Calu3 (cell line): ENCODE results near the gene RSPRY1. TPM values are rescaled to one million over a fixed set of nuclear protein-coding genes. Genes with fewer than 3 reads are reported as not detected.

Source experiments
- BruUV-seq: library from RNA; stranded (reverse); fragments of 400-500 nt; replicated peaks from 2 replicates; lab custom pipeline; 2021; lab: Mats Ljungman, UMichigan
- CTCF ChIA-PET: fragments of 300-600 bp; sonication (Branson Sonifier 250); formaldehyde crosslinking; loops from one replicate; lab custom pipeline; 2022; ENCODE audit warnings: antibody characterized with exemption; lab: Charles Lee
- DNase-seq: peaks from one replicate; pipeline ENCODE4 v3.0.0; 2022
- H3K27ac Mint-ChIP-seq: one replicate; pipeline ENCODE4 v1.8.0; 2022; ENCODE audit warnings: mixed read lengths; ENCODE audit not compliant: unreplicated experiment
- H3K27me3 Mint-ChIP-seq: one replicate; pipeline ENCODE4 v1.8.0; 2022; ENCODE audit warnings: mixed read lengths; ENCODE audit not compliant: unreplicated experiment
- H3K36me3 Mint-ChIP-seq: one replicate; pipeline ENCODE4 v1.8.0; 2022; ENCODE audit warnings: mild to moderate bottlenecking, moderate library complexity, mixed read lengths; ENCODE audit not compliant: insufficient read depth, unreplicated experiment
- H3K4me1 Mint-ChIP-seq: one replicate; pipeline ENCODE4 v1.8.0; 2022; ENCODE audit warnings: mild to moderate bottlenecking, low read depth, mixed read lengths; ENCODE audit not compliant: unreplicated experiment
- H3K4me3 Mint-ChIP-seq: one replicate; pipeline ENCODE4 v1.8.0; 2022; ENCODE audit warnings: mild to moderate bottlenecking, low read depth, moderate library complexity, mixed read lengths; ENCODE audit not compliant: unreplicated experiment
- H3K9me3 Mint-ChIP-seq: one replicate; pipeline ENCODE4 v1.8.0; 2022; ENCODE audit warnings: low read depth, mixed read lengths; ENCODE audit not compliant: unreplicated experiment
- CTCF ChIP-seq: fragments of 200-600 bp; IDR thresholded peaks from one replicate; pipeline ENCODE4 v1.8.0; 2022; ENCODE audit warnings: antibody characterized with exemption; ENCODE audit not compliant: unreplicated experiment
- intact Hi-C: fragments of 100-400 bp; cut with micrococcal nuclease; formaldehyde crosslinking; loops from one replicate; pipeline ENCODE4 v1.10.0; 2022; ENCODE audit not compliant: unreplicated experiment
- total RNA-seq: library from RNA; stranded (reverse); gene quantifications from 2 replicates; pipeline ENCODE4 v1.2.3, GENCODE V29; 2022

RSPRY1 gene
- total RNA-seq, 1 experiment from 2014 or later: 43.6 TPM

GRCh38 chr16:57147381-57148221 is 38.5 kb upstream of the RSPRY1 start:
- DNase-seq: no peak
- Mint-ChIP-seq H3K4me1 (no peaks in the 10 kb centered on the region), H3K27me3 (no peaks in the 10 kb centered on the region), H3K27ac (no peak overlapping the region), H3K36me3 (peaks cover 6% of the 10 kb centered on the region), H3K4me3 (no peak overlapping the region), H3K9me3 (no peaks in the 10 kb centered on the region)
- no peak for TF ChIP-seq CTCF
- no TSS peak for BruUV-seq
- CTCF ChIA-PET: no interaction called here
- intact Hi-C loops: no loop called here

GRCh38 chr16:57148481-57148880 is 37.6 kb upstream of the RSPRY1 start:
- no peak overlapping the region for H3K4me3 Mint-ChIP-seq
- intact Hi-C loops: no loop called here
- peaks cover 6% of the 10 kb centered on the region for H3K36me3 Mint-ChIP-seq
- H3K27me3 Mint-ChIP-seq: no peaks in the 10 kb centered on the region
- BruUV-seq: no TSS peak
- H3K4me1 Mint-ChIP-seq: no peaks in the 10 kb centered on the region
- TF ChIP-seq CTCF: no peak
- CTCF ChIA-PET: no interaction called here
- peak overlapping the region; percentile 2 for H3K27ac Mint-ChIP-seq
- no peaks in the 10 kb centered on the region for H3K9me3 Mint-ChIP-seq
- DNase-seq: no peak

GRCh38 chr16:57149391-57149790 is 36.7 kb upstream of the RSPRY1 start:
- no TSS peak for BruUV-seq
- Mint-ChIP-seq H3K4me1 (no peaks in the 10 kb centered on the region), H3K9me3 (no peaks in the 10 kb centered on the region), H3K27me3 (no peaks in the 10 kb centered on the region), H3K27ac (no peak overlapping the region), H3K36me3 (peaks cover 14% of the 10 kb centered on the region), H3K4me3 (no peak overlapping the region)
- intact Hi-C loops: no loop called here
- CTCF ChIA-PET: no interaction called here
- no peak for TF ChIP-seq CTCF
- DNase-seq: no peak

- CTCF ChIA-PET: interaction anchor here (0.6 kb wide), 1 partner anchor 35 kb away, joined by 3 read pairs; the partner anchor contains the start of gene PSME3IP1
- H3K4me1 Mint-ChIP-seq: no peaks in the 10 kb centered on the region
- H3K27ac Mint-ChIP-seq: no peak overlapping the region
Measured at GRCh38 chr16:57150682-57151330, 35.3 kb upstream of the RSPRY1 start.

More at GRCh38 chr16:57150682-57151330, 35.3 kb upstream of the RSPRY1 start:
- BruUV-seq: no TSS peak
- H3K36me3 Mint-ChIP-seq: peaks cover 16% of the 10 kb centered on the region
- no peaks in the 10 kb centered on the region for H3K9me3 Mint-ChIP-seq
- intact Hi-C loops: no loop called here
- H3K4me3 Mint-ChIP-seq: no peak overlapping the region
- DNase-seq: no peak
- H3K27me3 Mint-ChIP-seq: no peaks in the 10 kb centered on the region
- TF ChIP-seq CTCF: no peak
